ENCODE results near the gene TRIM56.
"Not testable (repeated sequence)": the region's sequence is repeated elsewhere in the genome, so short reads cannot be mapped to it uniquely, and the experiment has no call there.

TRIM56 gene

DNA sequence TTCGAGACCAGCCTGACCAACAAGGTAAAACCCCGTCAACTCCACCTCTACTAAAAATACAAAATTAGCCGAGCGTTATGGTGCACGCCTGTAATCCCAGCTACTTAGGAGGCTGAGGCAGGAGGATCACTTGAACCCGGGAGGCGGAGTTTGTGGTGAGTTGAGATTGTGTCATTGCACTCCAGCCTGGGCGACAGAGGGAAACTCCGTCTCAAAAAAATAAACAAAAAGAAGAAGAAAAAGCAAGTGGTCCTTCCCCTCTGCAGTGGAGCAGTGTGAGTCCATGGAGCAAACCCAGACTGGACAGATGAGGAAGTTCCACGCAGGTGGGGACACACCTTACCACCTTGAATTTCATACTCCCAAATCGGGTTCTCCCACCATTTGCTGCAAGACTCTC, 28.6 kb downstream of the TRIM56 start:
- no peak for TF ChIP-seq ZNF274 (IDR thresholded peaks at IDR 0.05; ENCODE audit: low read depth, low read length)

DNA sequence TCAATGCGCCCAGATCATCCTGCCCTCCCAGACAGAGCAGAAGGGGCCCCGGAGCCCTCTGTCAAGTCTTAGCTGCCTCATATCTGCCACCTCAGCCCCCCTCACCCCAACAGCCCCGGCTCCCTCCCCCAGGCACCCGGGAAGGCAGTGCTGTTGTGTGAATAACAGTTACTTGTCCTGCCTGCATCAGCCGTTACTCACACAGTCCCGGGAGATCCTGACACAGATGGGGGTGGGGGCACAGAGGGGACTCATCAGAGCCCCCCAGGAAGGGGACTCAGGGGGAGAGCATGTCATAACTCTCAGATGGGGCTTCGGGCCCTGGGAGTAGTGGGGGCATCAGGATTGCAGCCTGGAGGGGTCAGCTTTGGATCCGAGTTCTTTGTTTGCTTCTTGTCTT, 29.2 kb downstream of the TRIM56 start:
- no peak overlapping the region for H3K4me3 ChIP-seq (ENCODE audit: low read length)
- TF ChIP-seq ZNF274 (IDR thresholded peaks at IDR 0.05; ENCODE audit: low read depth, low read length) = no peak

More for the DNA sequence above, 28.6 kb downstream of the TRIM56 start:
- H3K4me3 ChIP-seq (ENCODE audit: low read length) = no peak overlapping the region

GRCh38 chr7:101115215-101115614, 29.9 kb downstream of the TRIM56 start:
- TF ChIP-seq ZNF274 (IDR thresholded peaks at IDR 0.05; ENCODE audit: low read depth, low read length) = no peak
- no peak overlapping the region for H3K4me3 ChIP-seq (ENCODE audit: low read length)

- TF ChIP-seq ZNF274 (IDR thresholded peaks at IDR 0.05; ENCODE audit: low read depth, low read length) = no peak
- H3K4me3 ChIP-seq (ENCODE audit: low read length) = no peak overlapping the region
Observed at GRCh38 chr7:101116898-101117297, 31.6 kb downstream of the TRIM56 start.

DNA sequence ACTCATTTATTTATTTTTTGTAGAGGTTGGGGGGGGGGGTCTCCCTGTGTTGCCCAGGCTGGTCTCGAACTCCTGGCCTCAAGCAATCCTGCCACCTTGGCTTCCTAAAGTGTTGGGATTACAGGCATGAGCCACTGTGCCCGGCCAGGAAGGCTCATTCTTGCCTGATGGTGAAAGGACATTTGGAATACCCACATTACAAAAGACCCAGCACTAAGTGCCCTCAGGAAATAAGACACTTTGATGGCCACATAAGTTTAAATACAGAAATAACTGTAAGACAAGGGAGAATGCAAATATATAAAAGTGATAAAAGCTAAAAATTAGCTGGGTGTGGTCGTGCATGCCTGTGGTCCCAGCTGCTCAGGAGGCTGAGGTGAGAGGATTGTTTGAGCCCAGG, 33.6 kb downstream of the TRIM56 start:
- no peak overlapping the region for H3K4me3 ChIP-seq (ENCODE audit: low read length)
- TF ChIP-seq ZNF274 (IDR thresholded peaks at IDR 0.05; ENCODE audit: low read depth, low read length) = no peak

DNA sequence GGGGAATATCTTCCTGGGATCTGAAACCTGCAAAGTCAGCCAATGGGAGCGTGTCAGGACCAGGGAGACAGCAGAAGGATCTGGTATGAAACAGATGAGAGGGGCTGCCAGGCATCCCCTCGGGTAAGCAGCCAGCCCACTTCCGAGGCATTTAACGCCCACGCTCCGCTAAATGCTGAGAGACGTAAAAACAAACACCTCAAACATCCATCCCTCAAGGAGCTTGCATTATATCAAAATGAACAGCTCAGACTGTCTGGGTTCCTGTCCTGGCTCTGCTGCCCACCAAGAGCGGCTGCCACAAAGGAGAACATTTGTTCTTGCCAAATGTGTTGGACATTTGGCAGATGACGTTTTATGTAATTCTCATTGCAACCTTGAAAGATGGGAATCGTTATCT, 34.6 kb downstream of the TRIM56 start:
- no peak for TF ChIP-seq ZNF274 (IDR thresholded peaks at IDR 0.05; ENCODE audit: low read depth, low read length)
- no peak overlapping the region for H3K4me3 ChIP-seq (ENCODE audit: low read length)

DNA sequence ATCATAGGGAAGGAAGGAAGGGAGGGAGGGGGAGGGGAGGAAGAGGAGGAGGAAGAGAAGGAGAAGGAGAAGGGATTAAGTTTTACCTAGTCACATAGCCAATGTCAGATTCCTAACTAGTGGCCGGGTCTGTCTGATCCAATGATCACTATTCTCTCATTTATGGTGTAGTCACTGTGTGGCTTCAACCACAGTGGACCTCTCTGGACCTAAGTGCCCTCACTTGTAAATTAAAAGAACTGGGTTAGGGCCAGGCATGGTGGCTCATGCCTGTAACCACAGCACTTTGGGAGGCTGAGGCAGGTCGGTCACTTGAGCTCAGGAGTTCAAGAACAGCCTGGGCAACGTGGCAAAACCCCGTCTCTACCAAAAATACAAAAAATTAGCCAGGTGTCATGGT, 35.0 kb downstream of the TRIM56 start:
- no peak for TF ChIP-seq ZNF274 (IDR thresholded peaks at IDR 0.05; ENCODE audit: low read depth, low read length)
- no peak overlapping the region for H3K4me3 ChIP-seq (ENCODE audit: low read length)

GRCh38 chr7:101121631-101121990, 36.3 kb downstream of the TRIM56 start:
- not testable (repeated sequence) for H3K4me3 ChIP-seq (ENCODE audit: low read length)

- H3K4me3 ChIP-seq (ENCODE audit: low read length) = peak overlapping the region; percentile 44; the same call in 1 of the 2 replicates
- TF ChIP-seq ZNF274 (IDR thresholded peaks at IDR 0.05; ENCODE audit: low read depth, low read length) = no peak
Observed at GRCh38 chr7:101121991-101122932, 37.0 kb downstream of the TRIM56 start.

GRCh38 chr7:101122933-101123702, 37.8 kb downstream of the TRIM56 start:
- no peak overlapping the region; the same call in 1 of the 2 replicates for H3K4me3 ChIP-seq (ENCODE audit: low read length)
- no peak for TF ChIP-seq ZNF274 (IDR thresholded peaks at IDR 0.05; ENCODE audit: low read depth, low read length)

DNA sequence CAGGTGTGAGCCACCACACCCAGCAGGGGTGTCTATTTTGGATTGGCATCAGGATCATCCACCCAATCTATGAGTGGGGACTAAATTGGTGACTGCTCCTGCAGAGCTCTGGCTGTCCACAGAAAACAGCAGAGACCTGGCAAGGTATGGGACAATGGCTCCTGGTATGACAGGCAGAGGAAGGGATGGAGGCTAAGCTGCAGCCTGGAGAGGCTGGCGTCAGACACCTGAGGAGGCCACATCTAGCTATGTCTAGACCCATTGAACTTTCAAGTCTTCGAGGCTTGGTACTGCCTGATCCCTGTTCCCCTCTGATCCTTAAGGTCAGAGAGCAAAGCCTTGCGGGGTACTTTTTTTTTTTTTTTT, 38.4 kb downstream of the TRIM56 start:
- TF ChIP-seq ZNF274 (IDR thresholded peaks at IDR 0.05; ENCODE audit: low read depth, low read length) = no peak
- no peak overlapping the region for H3K4me3 ChIP-seq (ENCODE audit: low read length)

DNA sequence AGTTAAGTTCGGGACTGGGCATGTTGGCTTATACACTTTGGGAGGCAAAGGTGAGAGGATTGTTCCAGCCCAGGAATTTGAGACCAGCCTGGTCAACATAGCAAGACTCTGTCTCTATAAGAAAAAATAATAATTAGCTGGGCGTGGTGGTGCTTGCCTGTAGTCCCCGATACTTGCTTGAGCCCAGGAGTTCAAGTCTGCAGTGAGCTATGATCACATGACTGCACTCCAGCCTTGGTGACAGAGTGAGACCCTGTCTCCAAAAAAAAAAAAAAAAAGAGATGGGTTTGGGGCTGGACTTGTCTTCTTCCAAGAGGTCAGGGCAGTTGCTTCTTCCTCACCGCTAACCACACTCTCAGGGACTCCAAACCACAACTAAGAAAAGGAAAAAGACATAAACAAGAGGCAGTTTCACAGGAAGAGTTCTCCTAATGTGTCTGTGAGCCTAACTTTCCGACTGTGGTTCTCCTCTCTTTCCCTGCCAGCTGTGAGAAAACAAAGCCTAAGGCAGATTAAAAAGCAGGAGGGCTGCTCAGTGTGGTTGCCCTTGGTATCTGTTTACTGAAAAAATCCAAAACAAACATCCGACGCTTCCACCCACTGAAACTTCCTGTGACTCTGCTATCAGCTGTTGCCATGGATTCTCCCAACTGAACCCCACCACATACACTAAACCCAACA, 39.2 kb downstream of the TRIM56 start:
- no peak for TF ChIP-seq ZNF274 (IDR thresholded peaks at IDR 0.05; ENCODE audit: low read depth, low read length)
- no peak overlapping the region for H3K4me3 ChIP-seq (ENCODE audit: low read length)

DNA sequence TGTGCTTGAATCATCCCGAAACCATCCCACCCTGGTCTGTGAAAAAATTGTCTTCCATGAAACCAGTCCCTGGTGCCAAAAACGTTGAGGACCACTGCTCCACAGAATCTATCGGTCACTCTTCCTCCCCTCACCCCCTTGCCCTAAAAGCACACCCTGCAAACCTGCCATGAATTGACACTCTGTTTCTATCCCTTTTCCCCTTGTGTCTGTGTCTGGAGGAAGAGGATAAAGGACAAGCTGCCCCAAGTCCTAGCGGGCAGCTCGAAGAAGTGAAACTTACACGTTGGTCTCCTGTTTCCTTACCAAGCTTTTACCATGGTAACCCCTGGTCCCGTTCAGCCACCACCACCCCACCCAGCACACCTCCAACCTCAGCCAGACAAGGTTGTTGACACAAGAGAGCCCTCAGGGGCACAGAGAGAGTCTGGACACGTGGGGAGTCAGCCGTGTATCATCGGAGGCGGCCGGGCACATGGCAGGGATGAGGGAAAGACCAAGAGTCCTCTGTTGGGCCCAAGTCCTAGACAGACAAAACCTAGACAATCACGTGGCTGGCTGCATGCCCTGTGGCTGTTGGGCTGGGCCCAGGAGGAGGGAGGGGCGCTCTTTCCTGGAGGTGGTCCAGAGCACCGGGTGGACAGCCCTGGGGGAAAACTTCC, 40.8 kb downstream of the TRIM56 start:
- H3K4me3 ChIP-seq (ENCODE audit: low read length) = no peak overlapping the region
- TF ChIP-seq ZNF274 (IDR thresholded peaks at IDR 0.05; ENCODE audit: low read depth, low read length) = no peak

All from GM08714 (cell line).